SJCRH30 (cell line): ENCODE results near the gene TMEM270. TPM values are rescaled to one million over a fixed set of nuclear protein-coding genes. Genes with fewer than 3 reads are reported as not detected.
"Not testable (repeated sequence)": the region's sequence is repeated elsewhere in the genome, so short reads cannot be mapped to it uniquely, and the experiment has no call there.

Experiments
- DNase-seq, 2 experiments: peaks; one replicate each; pipeline ENCODE4 v3.0.0-alpha.2; 2015 to 2020
- H3K27ac ChIP-seq: fragments of 250-450 bp; sonication (Bioruptor Pico); 2 replicates; pipeline ENCODE4 v1.5.1; 2020; ENCODE audit warnings: mild to moderate bottlenecking, moderate library complexity
- H3K27me3 ChIP-seq: fragments of 250-450 bp; sonication (Bioruptor Pico); 2 replicates; pipeline ENCODE4 v1.5.1; 2020; ENCODE audit warnings: mild to moderate bottlenecking, moderate library complexity
- H3K36me3 ChIP-seq: fragments of 250-450 bp; sonication (Bioruptor Pico); 2 replicates; pipeline ENCODE4 v1.5.1; 2020; ENCODE audit warnings: mild to moderate bottlenecking, moderate library complexity
- H3K4me1 ChIP-seq: fragments of 250-450 bp; sonication (Bioruptor Pico); 2 replicates; pipeline ENCODE4 v1.5.1; 2020; ENCODE audit warnings: mild to moderate bottlenecking, moderate library complexity
- H3K4me3 ChIP-seq: fragments of 250-450 bp; sonication (Bioruptor Pico); 2 replicates; pipeline ENCODE4 v1.5.1; 2020; ENCODE audit warnings: mild to moderate bottlenecking, moderate library complexity
- H3K9me3 ChIP-seq: fragments of 250-450 bp; sonication (Bioruptor Pico); replicated peaks from 2 replicates; pipeline ENCODE4 v1.5.1; 2020; ENCODE audit warnings: mild to moderate bottlenecking, moderate library complexity
- total RNA-seq: library from RNA; depleted of rRNA; stranded (reverse); fragments of >200 nt; shearing (Covaris generic); gene quantifications from 2 replicates; pipeline ENCODE4 v1.2.3, GENCODE V29; 2014

TMEM270 gene
- total RNA-seq, 1 experiment from 2014 or later = not detected

DNA sequence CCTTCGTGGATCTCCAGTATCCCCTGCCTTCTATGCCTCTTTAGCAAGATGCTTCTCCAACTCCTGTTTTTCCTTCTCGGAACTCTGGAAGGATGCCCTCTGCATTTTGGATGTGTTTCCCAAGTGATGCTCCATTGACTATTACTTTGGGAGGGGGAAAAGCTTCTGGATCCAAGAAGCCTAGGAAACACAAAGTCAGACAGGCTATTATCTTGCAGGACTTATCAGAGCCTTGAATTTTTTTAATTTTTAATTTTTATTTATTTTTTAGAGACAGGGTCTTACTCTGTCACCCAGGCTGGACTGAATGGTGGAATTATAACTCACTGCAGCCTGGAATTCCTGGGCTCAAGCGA lies 21.1 kb downstream of the TMEM270 start:
- no peak overlapping the region for H3K4me3 ChIP-seq
- H3K36me3 ChIP-seq = no peaks in the 10 kb centered on the region
- peaks cover 46% of the 10 kb centered on the region for H3K27me3 ChIP-seq
- no peak for DNase-seq
- H3K4me1 ChIP-seq = peaks cover 5% of the 10 kb centered on the region; the same call in 1 of the 2 replicates
- no peaks in the 10 kb centered on the region for H3K9me3 ChIP-seq
- H3K27ac ChIP-seq = no peak overlapping the region

GRCh38 chr7:73884867-73885422 lies 24.0 kb downstream of the TMEM270 start:
- DNase-seq = not testable (repeated sequence)
- peaks cover 46% of the 10 kb centered on the region for H3K27me3 ChIP-seq

DNA sequence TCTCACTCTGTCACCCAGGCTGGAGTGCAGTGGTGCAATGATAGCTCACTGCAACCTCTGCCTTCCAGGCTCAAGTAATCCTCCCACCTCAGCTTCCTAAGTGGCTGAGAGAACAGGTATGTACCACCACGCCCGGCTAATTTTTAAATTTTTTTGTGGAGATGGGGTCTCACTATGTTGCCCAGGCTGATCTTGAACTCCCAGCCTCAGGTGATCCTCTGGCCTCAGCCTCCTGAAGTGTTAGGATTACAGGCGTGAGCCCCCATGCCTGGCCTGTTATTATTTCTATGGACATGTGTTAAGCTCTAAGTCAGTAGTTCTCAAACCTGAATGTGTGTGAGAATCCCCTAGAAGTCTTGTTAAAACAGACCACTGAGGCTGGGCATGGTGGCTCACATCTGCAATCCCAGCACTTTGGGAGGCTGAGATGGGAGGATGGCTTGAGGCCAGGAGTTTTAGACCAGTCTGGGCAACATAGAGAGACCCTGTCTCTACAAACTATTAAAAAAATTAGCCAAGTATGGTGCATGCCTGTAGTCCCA lies 24.5 kb downstream of the TMEM270 start:
- DNase-seq = no peak
- H3K27ac ChIP-seq = no peak overlapping the region
- no peak overlapping the region for H3K4me3 ChIP-seq
- peaks cover 12% of the 10 kb centered on the region; the same call in 1 of the 2 replicates for H3K4me1 ChIP-seq
- H3K27me3 ChIP-seq = peaks cover 45% of the 10 kb centered on the region
- H3K36me3 ChIP-seq = no peaks in the 10 kb centered on the region
- no peaks in the 10 kb centered on the region for H3K9me3 ChIP-seq

More at GRCh38 chr7:73884867-73885422, 24.0 kb downstream of the TMEM270 start:
- H3K4me3 ChIP-seq, H3K9me3 ChIP-seq, H3K27ac ChIP-seq, H3K4me1 ChIP-seq, H3K36me3 ChIP-seq: not testable (repeated sequence)

DNA sequence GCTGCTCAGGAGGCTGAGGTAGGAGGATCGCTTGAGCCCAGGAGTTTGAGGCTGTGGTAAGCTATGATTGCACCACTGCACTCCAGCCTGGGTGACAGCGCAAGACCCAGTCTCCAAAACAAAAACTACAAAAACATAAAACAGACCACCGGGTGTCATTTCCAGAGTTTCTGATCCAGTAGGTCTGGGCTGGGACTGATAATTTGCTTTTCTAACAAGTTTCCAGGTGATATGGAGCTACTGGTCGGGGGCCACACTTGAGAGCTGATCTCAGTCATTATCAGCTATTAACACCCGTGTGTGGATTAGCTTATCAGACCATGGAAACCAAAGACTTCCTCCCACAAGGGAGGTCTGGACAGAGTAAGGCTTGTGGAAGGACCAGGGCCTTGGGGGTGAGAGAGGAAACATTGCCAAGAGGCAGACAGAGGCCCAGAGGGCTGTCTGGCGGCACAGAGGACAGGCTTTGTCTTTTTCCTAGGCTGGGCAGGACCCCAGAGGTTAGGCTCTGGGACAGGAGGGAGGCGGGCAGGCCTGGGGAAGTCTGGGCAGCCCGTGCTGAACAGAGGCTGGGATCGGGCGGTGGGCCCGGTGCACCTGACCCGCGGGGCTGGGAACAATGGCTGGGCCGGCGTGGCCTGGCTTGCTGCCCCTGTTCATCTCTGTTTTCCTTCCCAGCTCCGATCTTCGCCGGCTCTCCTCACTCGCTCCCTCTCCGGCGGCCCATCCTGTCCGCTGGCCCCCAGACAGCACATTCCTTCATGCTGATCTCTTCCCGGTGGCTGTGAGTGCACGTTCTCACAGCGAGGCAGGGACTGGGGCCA lies 25.2 kb downstream of the TMEM270 start:
- DNase-seq = peak in 1 of 2 experiments; percentile 45
- Histone ChIP-seq H3K27me3 (peaks cover 39% of the 10 kb centered on the region), H3K4me1 (peaks cover 14% of the 10 kb centered on the region; the same call in 1 of the 2 replicates), H3K4me3 (no peak overlapping the region), H3K9me3 (no peaks in the 10 kb centered on the region), H3K27ac (no peak overlapping the region), H3K36me3 (no peaks in the 10 kb centered on the region)

DNA sequence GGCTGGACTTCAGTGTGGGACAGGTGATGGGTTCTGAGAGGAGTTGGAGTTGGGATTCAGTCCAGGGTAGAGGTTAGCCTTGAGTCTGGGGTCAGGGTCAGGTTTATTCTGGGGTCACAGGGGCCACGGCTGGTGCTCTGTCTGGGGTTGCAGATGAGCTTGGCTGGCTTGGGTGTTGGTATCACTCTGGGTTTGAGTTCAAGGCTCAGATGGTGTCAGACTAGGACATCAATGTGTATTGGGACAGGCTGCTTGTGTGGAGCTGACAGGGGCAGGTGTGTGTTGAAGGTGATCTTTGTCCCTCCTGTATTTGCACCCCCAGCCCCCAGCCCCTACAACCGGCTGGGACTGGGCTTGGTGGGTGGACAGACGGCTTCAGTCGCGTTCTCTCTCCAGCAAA lies 26.8 kb downstream of the TMEM270 start:
- no peak overlapping the region for H3K27ac ChIP-seq
- H3K4me3 ChIP-seq = no peak overlapping the region
- DNase-seq = no peak
- peaks cover 20% of the 10 kb centered on the region; the same call in 1 of the 2 replicates for H3K4me1 ChIP-seq
- H3K9me3 ChIP-seq = no peaks in the 10 kb centered on the region
- no peaks in the 10 kb centered on the region for H3K36me3 ChIP-seq
- peaks cover 27% of the 10 kb centered on the region for H3K27me3 ChIP-seq

DNA sequence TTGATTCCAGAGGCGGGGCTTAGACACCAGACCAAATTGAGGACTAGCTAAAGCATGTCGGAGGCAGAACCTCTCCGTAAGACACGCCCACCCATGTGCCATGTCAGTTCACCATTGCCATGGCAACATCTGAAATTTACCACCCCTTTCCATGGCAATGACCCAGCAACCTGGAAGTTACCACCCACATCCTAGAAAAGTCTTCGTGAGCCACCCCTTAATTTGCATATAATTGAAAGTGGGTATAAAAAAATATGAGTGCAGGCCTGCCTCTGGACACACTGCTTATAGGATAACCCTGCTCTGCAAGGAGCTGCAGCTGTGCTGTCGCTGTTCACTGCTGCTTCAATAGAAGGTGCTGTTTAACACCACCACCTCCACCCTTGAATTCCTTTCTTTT lies 28.0 kb downstream of the TMEM270 start:
- Histone ChIP-seq H3K27ac (no peak overlapping the region), H3K4me3 (no peak overlapping the region), H3K27me3 (peaks cover 26% of the 10 kb centered on the region), H3K9me3 (no peaks in the 10 kb centered on the region), H3K36me3 (no peaks in the 10 kb centered on the region), H3K4me1 (peaks cover 31% of the 10 kb centered on the region)
- peak in 1 of 2 experiments; percentile 32 for DNase-seq

DNA sequence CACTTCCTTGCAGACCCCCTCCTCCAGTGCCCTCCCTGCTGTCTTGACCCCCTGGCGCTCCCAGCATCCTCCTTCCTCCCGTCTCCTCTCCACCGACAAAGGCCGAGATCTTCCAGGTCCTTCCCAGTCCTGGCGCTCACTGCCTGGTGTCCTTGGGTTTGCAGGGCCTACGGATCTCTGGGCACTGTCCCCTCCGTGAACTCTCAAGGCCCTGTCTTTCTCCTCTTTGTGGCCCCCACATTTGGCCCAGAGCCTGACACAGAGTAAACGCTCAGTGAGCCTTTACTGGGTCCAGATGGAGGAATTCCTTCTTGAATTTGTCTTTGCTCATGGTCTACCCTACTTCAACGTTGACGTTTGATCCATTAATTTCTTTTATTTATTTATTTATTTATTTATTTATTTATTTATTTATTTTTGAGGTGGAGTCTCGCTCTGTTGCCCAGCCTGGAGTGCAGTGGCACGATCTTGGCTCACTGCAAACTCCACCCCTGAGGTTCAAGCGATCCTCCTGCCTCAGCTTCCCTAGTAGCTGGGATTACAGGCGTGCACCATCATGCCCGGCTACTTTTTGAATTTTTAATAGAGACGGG lies 29.7 kb downstream of the TMEM270 start:
- H3K4me3 ChIP-seq = no peak overlapping the region
- H3K36me3 ChIP-seq = no peaks in the 10 kb centered on the region
- peaks cover 1% of the 10 kb centered on the region for H3K9me3 ChIP-seq
- H3K27me3 ChIP-seq = peaks cover 14% of the 10 kb centered on the region; the same call in 1 of the 2 replicates
- H3K4me1 ChIP-seq = peaks cover 36% of the 10 kb centered on the region
- no peak overlapping the region for H3K27ac ChIP-seq
- DNase-seq = no peak

- Histone ChIP-seq H3K27me3 (peaks cover 7% of the 10 kb centered on the region; the same call in 1 of the 2 replicates), H3K27ac (no peak overlapping the region), H3K9me3 (peaks cover 8% of the 10 kb centered on the region), H3K36me3 (no peaks in the 10 kb centered on the region), H3K4me1 (peaks cover 32% of the 10 kb centered on the region), H3K4me3 (no peak overlapping the region)
- peak in 1 of 2 experiments; percentile 27 for DNase-seq
Observed at GRCh38 chr7:73891178-73891885, 30.4 kb downstream of the TMEM270 start.

DNA sequence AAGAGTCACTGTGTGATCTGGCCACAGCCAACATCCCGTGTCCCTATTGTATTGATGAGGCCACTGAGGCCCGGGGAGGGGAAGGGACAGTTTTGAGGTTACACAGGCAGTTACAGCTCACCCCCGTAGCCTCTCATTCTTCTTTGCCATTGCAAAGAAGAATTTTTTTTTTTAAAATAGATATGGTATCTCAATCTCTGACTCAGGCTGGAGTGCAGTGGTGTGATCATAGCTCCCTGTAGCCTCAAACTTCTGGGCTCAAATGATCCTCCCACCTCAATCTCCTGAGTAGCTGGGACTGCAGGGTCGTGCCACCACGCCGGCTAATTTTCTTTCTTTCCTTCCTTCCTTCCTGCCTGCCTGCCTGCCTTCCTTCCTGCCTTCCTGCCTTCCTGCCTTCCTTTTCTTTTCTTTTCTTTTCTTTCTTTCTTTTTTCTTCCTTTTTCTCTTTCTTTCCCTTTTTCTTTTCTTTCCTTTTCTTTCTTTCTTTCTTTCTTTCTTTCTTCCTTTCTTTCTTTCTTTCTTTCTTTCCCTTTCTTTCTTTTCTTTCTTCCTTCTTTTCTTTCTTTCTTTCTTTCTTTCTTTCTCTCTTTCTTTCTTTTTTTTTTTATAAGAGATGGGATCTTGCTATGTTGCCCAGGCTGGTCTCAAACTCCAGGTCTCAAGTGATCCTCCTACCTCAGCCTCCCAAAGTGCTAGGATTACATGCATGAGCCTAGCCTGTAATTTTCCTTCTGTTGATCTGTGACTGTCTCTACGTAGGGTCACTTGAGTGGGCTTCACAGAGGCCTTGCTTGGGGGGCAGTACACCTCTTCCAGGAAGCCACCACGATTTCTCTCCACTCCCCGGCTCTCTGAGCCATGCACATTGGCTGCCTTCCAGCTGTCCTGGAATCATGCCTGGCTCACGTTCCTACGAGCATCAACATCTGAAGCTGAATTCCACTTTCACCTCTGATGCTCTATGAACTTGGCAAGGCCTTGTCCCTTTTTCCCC lies 31.3 kb downstream of the TMEM270 start:
- Histone ChIP-seq H3K27me3 (no peaks in the 10 kb centered on the region; the same call in 1 of the 2 replicates), H3K4me1 (peaks cover 31% of the 10 kb centered on the region)

DNA sequence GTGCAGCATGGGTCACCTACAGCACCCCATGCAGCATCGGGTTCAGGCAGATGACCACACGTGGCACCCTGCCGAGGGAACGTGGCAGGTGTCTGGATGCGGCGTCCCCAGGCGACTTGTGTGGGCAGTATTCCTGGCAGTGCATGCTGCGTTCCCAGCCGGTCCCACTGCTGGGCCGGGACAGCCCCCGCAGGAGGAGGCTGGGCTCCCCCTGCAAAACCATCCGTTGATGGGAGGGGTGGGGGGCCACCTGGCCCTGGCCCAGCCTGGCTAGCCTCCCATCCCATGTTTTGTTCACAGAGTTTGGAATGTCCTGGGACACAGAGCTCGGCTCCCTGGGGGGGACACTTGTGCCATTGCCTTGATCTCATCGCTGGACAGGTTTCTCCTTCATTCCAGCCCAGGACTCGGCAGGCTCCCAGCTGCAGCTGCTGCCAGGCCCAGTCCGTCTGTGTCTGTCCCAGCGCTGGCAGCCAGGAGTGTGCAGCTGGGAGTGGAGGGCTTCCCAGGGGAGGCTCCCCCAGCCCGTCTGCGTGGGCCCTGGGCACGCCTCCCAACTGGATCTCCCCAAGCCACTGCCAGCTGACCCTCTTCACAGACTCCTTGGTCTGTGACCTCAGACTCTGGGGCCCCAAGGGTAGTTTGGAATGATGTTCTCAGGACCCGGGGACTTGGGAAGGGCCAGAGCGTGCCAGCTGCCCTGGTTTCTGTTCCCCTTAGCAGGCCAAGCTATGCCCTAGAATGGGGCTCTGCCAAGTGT lies 32.6 kb downstream of the TMEM270 start:
- no peak overlapping the region for H3K4me3 ChIP-seq
- no peaks in the 10 kb centered on the region for H3K36me3 ChIP-seq
- H3K4me1 ChIP-seq = peaks cover 31% of the 10 kb centered on the region
- peak; percentile 56 to 66 for DNase-seq
- peak overlapping the region; percentile 40 for H3K27ac ChIP-seq
- no peaks in the 10 kb centered on the region for H3K27me3 ChIP-seq
- H3K9me3 ChIP-seq = peaks cover 9% of the 10 kb centered on the region

More for the DNA sequence above, 31.3 kb downstream of the TMEM270 start:
- Histone ChIP-seq H3K4me3 (no peak overlapping the region), H3K36me3 (no peaks in the 10 kb centered on the region), H3K27ac (no peak overlapping the region), H3K9me3 (peaks cover 9% of the 10 kb centered on the region)
- DNase-seq = peak in 1 of 2 experiments; percentile 37

- peak overlapping the region; percentile 40 for H3K27ac ChIP-seq
- peaks cover 31% of the 10 kb centered on the region for H3K4me1 ChIP-seq
- no peaks in the 10 kb centered on the region for H3K27me3 ChIP-seq
- no peak for DNase-seq
- H3K9me3 ChIP-seq = peaks cover 9% of the 10 kb centered on the region
- H3K4me3 ChIP-seq = no peak overlapping the region
- H3K36me3 ChIP-seq = no peaks in the 10 kb centered on the region
Observed at GRCh38 chr7:73894166-73894565, 33.2 kb downstream of the TMEM270 start.

DNA sequence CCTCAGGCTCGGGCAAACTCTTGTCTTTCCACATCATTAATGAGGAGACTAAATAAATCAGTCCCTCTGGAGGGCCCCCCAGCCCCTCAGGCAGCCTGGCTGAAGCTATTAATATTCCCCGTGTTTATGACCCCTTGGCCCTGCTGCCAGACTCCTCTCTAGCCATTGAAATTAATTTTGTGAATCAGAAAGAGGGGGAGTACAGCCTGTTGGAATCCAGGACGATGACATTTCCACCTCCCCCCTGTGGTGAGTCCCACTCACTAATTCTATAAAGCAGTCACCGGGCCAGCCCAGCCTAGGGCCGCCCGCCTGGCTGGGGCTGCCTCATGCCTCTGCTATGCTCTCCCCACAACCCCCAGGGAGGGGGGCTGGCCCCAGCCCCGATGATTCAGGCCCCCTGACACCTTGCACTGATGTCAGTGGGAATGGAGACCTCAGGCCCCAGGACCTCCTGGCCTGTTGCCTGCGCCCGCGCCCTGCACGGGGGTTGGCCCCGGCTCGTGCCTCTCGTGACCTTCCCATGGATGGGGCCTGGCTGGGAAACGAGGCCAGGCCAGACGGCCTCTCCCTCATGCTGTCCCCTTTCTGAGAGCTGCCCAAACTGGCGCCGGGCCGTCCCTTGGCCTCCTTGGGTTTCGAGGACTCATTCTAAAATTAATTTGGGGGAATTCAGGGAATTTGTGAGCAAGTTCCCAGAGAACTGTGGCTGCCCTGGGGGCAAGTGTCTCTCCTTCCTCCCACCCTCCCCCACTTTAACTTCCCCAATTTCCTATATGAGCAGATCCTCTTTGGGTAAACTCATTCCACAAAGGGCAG lies 34.0 kb downstream of the TMEM270 start:
- DNase-seq = peak; percentile 56 to 77
- Histone ChIP-seq H3K27me3 (no peaks in the 10 kb centered on the region), H3K9me3 (peaks cover 9% of the 10 kb centered on the region), H3K27ac (peak overlapping the region; percentile 40), H3K4me1 (peaks cover 35% of the 10 kb centered on the region), H3K36me3 (no peaks in the 10 kb centered on the region), H3K4me3 (no peak overlapping the region)
